Calu3 (cell line): ENCODE results near the gene GLIPR2. TPM values are rescaled to one million over a fixed set of nuclear protein-coding genes. Genes with fewer than 3 reads are reported as not detected.
"Not testable (repeated sequence)": the region's sequence is repeated elsewhere in the genome, so short reads cannot be mapped to it uniquely, and the experiment has no call there.

Experiments used
- BruUV-seq: library from RNA; stranded (reverse); fragments of 400-500 nt; replicated peaks from 2 replicates; lab custom pipeline; 2021; lab: Mats Ljungman, UMichigan
- CTCF ChIA-PET: fragments of 300-600 bp; sonication (Branson Sonifier 250); formaldehyde crosslinking; loops from one replicate; lab custom pipeline; 2022; ENCODE audit warnings: antibody characterized with exemption; lab: Charles Lee
- DNase-seq: peaks from one replicate; pipeline ENCODE4 v3.0.0; 2022
- H3K27ac Mint-ChIP-seq: one replicate; pipeline ENCODE4 v1.8.0; 2022; ENCODE audit warnings: mixed read lengths; ENCODE audit not compliant: unreplicated experiment
- H3K27me3 Mint-ChIP-seq: one replicate; pipeline ENCODE4 v1.8.0; 2022; ENCODE audit warnings: mixed read lengths; ENCODE audit not compliant: unreplicated experiment
- H3K36me3 Mint-ChIP-seq: one replicate; pipeline ENCODE4 v1.8.0; 2022; ENCODE audit warnings: mild to moderate bottlenecking, moderate library complexity, mixed read lengths; ENCODE audit not compliant: insufficient read depth, unreplicated experiment
- H3K4me1 Mint-ChIP-seq: one replicate; pipeline ENCODE4 v1.8.0; 2022; ENCODE audit warnings: mild to moderate bottlenecking, low read depth, mixed read lengths; ENCODE audit not compliant: unreplicated experiment
- H3K4me3 Mint-ChIP-seq: one replicate; pipeline ENCODE4 v1.8.0; 2022; ENCODE audit warnings: mild to moderate bottlenecking, low read depth, moderate library complexity, mixed read lengths; ENCODE audit not compliant: unreplicated experiment
- H3K9me3 Mint-ChIP-seq: one replicate; pipeline ENCODE4 v1.8.0; 2022; ENCODE audit warnings: low read depth, mixed read lengths; ENCODE audit not compliant: unreplicated experiment
- intact Hi-C: fragments of 100-400 bp; cut with micrococcal nuclease; formaldehyde crosslinking; loops from one replicate; pipeline ENCODE4 v1.10.0; 2022; ENCODE audit not compliant: unreplicated experiment
- total RNA-seq: library from RNA; stranded (reverse); gene quantifications from 2 replicates; pipeline ENCODE4 v1.2.3, GENCODE V29; 2022
- TF ChIP-seq, protein P1 (sequence below): fragments of 200-600 bp; IDR thresholded peaks from one replicate; pipeline ENCODE4 v1.8.0; 2022; ENCODE audit warnings: antibody characterized with exemption; ENCODE audit not compliant: unreplicated experiment

Gene GLIPR2
- total RNA-seq, 1 experiment from 2014 or later: 0.19 TPM

GRCh38 chr9:36128349-36128748, 8.2 kb upstream of the GLIPR2 start:
- H3K27me3 Mint-ChIP-seq: no peaks in the 10 kb centered on the region
- no peaks in the 10 kb centered on the region for H3K9me3 Mint-ChIP-seq
- no peaks in the 10 kb centered on the region for H3K36me3 Mint-ChIP-seq
- H3K4me3 Mint-ChIP-seq: no peak overlapping the region
- no peaks in the 10 kb centered on the region for H3K4me1 Mint-ChIP-seq
- DNase-seq: no peak
- CTCF ChIA-PET: no interaction called here
- BruUV-seq: no TSS peak
- no peak overlapping the region for H3K27ac Mint-ChIP-seq
- intact Hi-C loops: no loop called here
- TF ChIP-seq, protein P1, sequence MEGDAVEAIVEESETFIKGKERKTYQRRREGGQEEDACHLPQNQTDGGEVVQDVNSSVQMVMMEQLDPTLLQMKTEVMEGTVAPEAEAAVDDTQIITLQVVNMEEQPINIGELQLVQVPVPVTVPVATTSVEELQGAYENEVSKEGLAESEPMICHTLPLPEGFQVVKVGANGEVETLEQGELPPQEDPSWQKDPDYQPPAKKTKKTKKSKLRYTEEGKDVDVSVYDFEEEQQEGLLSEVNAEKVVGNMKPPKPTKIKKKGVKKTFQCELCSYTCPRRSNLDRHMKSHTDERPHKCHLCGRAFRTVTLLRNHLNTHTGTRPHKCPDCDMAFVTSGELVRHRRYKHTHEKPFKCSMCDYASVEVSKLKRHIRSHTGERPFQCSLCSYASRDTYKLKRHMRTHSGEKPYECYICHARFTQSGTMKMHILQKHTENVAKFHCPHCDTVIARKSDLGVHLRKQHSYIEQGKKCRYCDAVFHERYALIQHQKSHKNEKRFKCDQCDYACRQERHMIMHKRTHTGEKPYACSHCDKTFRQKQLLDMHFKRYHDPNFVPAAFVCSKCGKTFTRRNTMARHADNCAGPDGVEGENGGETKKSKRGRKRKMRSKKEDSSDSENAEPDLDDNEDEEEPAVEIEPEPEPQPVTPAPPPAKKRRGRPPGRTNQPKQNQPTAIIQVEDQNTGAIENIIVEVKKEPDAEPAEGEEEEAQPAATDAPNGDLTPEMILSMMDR: no peak

DNA sequence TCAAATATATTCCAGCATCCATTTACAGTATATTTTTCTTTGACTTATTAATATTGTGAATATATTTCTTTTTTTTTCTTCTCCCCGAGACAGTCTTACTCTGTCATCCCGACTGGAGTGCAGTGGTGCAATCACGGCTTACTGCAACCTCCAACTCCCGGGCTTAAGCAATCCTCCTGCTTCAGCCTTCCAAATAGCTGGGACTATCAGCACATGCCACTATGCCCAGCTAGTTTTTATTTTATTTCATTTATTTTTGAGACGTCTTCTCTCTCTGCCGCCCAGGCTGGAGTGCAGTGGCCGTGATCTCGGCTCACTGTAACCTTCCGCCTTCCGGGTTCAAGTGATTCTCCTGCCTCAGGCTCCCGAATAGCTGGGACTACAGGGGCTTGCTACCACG, 7.4 kb upstream of the GLIPR2 start:
- Mint-ChIP-seq H3K27me3 (no peaks in the 10 kb centered on the region), H3K36me3 (no peaks in the 10 kb centered on the region), H3K27ac (no peak overlapping the region), H3K4me1 (no peaks in the 10 kb centered on the region), H3K4me3 (no peak overlapping the region), H3K9me3 (no peaks in the 10 kb centered on the region)
- intact Hi-C loops: no loop called here
- BruUV-seq: no TSS peak
- TF ChIP-seq, protein P1: no peak
- DNase-seq: no peak
- CTCF ChIA-PET: no interaction called here

DNA sequence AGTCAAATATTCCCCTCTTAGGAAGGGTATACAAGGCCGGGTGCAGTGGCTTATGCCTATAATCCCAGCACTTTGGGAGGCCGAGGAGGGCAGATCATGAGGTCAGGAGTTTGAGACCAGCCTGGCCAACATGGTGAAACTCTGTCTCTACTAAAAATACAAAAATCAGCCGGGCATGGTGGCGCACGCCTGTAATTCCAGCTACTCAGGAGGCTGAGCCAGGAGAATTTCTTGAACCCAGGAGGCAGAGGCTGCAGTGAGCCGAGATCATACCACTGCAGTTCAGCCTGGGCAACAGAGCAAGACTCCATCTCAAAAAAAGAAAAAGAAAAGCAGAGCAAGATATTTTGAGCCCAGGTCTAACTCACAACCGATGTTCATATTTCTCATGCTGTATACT, 4.9 kb upstream of the GLIPR2 start:
- H3K4me1 Mint-ChIP-seq, DNase-seq, CTCF ChIA-PET, H3K9me3 Mint-ChIP-seq, H3K36me3 Mint-ChIP-seq, intact Hi-C loops, H3K27ac Mint-ChIP-seq, H3K27me3 Mint-ChIP-seq, H3K4me3 Mint-ChIP-seq, BruUV-seq: not testable (repeated sequence)

DNA sequence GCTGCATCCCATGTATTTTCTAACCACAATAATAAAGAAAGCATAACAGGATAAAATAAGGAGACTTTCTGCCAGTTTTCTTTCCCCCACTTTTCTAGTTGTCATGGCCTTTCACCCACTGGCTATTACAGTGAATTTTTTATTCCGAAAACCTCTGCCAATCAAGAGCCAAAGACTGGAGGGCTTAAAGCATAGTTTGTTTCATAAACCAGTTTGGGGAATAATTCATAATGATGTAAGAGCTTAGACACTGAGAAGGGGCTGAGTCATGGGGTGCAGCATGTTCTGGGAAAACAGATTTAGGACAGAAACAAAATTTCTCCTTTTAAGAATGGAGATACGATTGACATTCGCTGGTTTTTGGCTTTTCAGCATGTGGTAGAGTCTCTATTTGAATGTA, 4.4 kb upstream of the GLIPR2 start:
- intact Hi-C loops: no loop called here
- Mint-ChIP-seq H3K9me3 (no peaks in the 10 kb centered on the region), H3K27me3 (peaks cover 2% of the 10 kb centered on the region), H3K36me3 (peaks cover 2% of the 10 kb centered on the region), H3K4me3 (no peak overlapping the region), H3K27ac (no peak overlapping the region), H3K4me1 (peaks cover 2% of the 10 kb centered on the region)
- TF ChIP-seq, protein P1: no peak
- CTCF ChIA-PET: no interaction called here
- DNase-seq: no peak
- BruUV-seq: no TSS peak

GRCh38 chr9:36134761-36135505, 1.6 kb upstream of the GLIPR2 start:
- CTCF ChIA-PET: no interaction called here
- DNase-seq: no peak
- TF ChIP-seq, protein P1: no peak
- Mint-ChIP-seq H3K36me3 (peaks cover 6% of the 10 kb centered on the region), H3K9me3 (no peaks in the 10 kb centered on the region), H3K4me1 (peaks cover 8% of the 10 kb centered on the region), H3K27ac (no peak overlapping the region), H3K27me3 (peaks cover 24% of the 10 kb centered on the region), H3K4me3 (no peak overlapping the region)
- BruUV-seq: no TSS peak
- intact Hi-C loops: no loop called here
